H4 (cell line): Measurements from ENCODE around the gene PIP5K1B. TPM values are rescaled to one million over a fixed set of nuclear protein-coding genes. Genes with fewer than 3 reads are reported as not detected.

Experiments used
- DNase-seq: peaks from one replicate; pipeline ENCODE4 v3.0.0-alpha.2; 2015; ENCODE audit warnings: low spot score
- total RNA-seq: library from RNA; depleted of rRNA; stranded (reverse); fragments of >200 nt; shearing (Covaris generic); gene quantifications from 2 replicates; pipeline ENCODE4 v1.2.3, GENCODE V29; 2014

PIP5K1B gene
- total RNA-seq, 1 experiment from 2014 or later, result not detected

DNA sequence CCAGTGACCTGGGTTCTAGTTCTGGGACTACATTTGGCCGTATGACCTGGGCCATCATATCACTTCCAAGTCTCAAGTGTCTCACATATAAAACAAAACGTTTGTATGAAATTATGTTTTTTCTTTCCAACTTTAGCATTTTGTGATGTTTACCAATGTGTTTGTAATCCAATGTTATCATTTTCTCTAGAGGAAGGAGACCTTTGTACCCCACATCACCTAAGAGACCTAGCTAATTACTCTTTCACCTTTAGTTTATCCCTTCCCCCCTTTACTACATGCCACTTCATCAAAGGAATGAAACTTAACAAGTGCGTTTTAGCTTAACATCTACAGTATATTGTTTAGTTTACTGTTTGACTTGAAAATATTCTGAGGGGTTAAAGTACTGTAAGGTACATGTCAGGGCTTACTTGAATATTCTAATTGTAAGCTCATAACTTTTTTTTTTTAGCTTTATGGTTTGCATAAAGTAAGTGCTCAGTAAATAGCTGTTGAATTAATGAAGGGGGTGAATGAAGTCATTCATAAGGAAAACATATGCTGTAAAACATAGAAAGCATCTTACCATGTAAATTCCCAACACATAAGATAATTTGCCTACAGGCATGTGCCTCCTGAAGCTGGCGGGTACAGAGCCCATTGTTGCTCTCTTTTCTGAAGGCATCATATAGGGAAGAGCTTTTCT lies 2.9 kb downstream of the PIP5K1B start:
- DNase-seq, result no peak

DNA sequence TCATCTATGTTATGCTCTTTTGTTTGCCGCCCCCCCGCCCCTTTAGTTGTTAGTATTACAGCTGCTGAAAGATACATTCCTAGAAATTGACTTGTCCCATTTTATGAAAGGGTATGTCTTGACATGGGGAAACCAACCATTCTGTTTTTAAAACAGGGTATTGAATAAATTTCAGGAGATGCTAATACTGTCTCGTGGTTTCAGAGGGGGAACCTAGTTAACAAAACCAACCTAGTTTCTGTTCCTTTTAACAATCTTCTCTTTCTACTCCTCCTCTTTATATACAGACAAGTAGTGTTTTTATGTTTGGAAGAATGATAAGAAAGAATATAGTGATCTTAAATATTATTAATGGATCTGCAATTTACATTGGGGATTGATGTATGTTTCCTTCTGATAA lies 3.5 kb downstream of the PIP5K1B start:
- no peak for DNase-seq

DNA sequence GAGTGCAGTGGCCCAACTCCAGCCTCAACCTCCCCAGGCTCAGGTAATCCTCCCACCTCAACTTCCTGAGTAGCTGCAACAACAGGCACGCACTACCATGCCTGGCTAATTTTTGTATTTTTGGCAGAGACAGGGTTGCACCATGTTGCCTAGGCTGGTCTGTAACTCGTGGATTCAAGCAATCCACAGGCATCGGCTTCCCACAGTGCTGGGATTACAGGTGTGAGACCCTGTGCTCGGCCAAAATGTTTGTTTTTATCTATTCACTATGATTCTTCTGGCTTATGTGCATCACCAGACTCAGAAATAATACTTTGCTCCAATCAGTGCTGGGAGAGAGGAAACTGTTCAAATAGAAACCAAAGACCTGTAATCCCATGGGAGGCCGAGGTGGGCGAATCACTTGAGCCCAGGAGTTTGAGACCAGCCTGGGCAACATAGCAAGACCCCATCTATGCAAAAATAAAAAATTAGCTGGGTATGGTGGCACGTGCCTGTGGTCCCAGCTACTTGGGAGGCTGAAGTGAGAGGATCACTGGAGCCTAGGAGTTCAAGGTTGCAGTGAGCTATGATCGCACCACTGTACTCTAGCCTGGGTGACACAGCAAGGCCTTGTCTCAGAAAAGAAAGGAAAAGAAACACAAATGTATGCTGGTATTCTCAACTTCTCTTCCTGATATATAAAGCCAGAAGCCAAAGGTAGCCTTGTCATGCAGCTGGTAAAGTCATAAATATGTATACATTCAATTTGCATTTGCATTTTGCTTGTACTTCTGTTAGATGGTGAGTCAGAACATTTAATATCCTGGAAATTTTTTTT lies 4.5 kb downstream of the PIP5K1B start:
- no peak for DNase-seq

DNA sequence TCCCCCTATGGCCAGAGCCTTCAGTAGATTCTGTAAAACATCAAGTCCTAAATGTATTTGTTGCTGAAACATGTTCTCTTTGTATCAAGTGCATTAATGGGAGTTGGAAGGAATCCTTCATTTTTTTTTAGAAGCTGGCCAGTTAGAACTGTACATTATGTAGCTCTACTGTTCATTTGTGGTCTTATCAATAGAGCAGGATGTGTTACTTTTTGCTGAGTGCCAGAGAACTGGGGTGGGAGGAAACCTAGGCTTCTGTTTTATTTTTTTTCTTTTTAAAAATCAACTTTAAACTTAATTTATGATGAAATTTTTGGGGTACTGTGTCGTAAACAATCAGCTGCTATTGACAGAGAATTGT lies 5.1 kb downstream of the PIP5K1B start:
- DNase-seq, result no peak

DNA sequence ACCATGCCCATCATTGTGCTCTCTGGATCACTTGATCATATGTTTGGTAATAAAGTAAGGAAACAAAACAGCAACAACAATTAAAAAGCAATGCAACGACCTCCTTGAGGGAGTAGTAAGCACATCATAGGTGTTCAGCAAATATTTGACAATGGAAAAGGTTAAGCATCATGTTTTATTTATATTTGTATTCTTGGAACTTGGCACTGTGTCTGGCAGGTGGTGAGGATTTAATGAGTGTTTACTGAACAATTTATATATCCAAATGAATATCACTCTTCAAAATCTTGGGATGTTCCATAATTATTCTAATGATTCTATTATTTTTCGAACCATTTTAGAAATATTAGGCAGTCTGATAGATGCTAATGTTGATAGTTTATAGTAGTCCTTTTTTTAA lies 6.2 kb downstream of the PIP5K1B start:
- no peak for DNase-seq

DNA sequence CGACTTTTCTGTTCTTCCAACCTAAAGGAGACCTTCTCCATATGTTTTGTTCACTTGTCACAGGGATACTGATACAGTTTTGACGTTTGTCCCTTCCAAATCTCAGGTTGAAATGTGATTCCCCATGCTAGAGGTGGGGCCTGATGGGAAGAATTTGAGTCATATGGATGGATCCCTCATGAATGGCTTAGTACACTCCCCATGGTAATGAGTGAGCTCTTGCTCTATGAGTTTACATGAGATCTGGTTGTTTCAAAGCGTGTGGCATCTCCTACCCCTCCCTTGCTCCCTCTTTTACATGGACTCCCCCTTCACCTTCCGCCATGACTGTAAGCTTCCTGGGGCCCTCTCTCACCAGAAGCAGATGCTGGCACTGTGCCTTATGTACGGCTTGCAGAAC lies 6.9 kb downstream of the PIP5K1B start:
- no peak for DNase-seq

DNA sequence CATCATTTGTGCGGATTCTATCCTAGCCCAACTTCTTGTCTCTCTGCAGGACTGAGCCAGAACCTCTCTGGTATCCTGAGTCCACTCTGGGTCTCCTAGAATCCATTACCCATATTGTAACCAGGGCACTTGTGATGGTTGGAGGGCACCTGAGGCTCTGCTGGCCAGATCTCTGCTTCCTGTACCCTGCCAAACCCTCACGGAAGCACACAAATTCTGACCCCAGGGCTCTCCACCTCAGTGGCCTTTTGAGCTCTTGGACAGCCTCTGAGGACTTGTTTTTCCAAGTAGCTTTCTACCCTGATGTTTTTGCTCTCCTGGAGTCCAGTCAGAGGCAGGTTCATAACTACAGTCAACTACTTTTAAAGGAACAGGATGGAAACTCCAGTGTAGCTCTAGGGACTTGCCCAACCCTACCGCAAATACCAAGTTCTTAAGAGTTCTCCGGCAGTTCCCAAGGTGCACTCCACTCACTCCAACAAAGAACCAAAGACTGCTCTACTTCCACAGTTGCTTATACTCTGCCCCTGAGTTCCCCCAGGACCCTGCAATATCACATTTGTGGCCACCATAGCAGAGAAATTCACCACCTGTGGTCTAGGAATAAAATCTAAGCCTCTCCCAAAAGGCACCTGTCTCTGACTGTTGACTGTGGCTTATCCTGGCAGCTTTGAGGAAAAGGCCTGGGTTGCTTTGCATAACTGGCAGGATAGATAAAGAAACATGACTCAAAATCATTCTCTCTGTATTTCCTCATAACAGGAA lies 9.6 kb downstream of the PIP5K1B start:
- DNase-seq, result no peak

DNA sequence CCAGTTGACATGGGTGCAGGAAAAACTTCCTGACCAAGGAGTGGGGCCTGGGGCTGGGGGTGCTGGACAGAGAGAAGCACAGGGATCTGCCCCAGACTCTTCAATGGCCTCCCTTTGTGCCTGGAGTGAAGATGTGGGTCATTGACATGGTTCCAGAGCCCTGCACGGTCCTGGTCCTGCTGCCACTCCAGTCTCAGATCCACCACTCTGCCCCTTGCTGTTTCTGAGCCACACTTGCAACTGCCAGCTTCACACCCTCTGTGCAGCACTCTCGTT lies 10.1 kb downstream of the PIP5K1B start:
- DNase-seq, result no peak

DNA sequence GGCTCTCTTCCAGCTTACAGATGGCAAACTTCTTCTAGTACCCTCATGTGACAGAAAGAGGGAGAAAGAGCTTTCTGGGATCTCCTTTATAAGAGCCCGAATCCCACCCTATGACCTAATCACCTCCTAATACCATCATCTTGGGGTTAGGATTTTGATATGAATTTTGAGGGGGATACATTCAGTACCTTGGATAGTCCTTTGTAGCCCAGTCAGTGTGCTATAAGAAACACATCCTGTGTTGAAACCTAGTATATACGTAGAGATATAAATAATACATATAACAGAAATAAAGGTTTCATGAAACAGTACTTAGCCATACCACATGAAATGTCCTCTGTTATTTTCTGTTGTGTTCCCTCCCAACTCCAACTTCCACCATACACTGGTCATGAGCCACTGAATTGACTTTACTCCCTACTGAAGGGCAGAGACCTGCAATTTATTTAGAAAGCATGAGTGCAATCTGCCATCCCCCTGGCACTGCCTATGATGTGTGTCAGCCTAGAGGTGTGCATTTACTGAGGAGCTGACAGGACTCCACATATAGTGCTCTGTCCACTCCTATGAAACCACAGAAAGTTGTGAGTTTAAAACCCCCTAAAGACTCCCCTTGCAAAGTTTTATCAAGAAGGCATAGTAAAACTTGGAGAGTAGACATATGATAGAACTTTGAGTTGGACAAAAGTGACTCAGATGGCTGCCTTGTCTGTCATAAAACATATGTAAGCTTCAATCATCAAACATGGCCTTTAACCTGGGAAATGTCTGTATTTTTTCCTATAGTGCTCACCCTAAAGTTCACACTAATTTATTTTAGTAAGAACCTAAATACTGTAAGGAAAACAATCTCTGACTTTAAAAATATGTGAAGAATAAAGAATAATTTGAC lies 12.8 kb downstream of the PIP5K1B start:
- DNase-seq, result no peak

DNA sequence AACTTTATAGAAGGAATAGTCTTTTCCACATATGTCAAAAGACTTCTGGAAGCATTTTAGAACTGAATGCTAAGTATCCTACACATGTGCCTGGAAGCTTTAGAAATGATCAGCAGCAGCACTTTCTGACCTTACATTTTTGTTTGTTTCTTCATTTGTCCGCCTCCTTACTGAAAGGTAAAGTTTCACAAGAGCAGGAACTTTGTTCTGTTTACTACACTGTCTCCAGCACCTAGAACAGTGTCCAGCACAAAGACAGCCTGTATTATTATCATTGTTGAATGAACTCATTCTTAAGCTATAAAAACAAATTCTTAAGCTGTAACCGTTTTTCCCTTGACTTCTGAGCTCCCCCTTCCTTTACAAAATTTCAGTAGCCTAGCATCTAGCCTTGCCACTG lies 14.8 kb downstream of the PIP5K1B start:
- no peak for DNase-seq

DNA sequence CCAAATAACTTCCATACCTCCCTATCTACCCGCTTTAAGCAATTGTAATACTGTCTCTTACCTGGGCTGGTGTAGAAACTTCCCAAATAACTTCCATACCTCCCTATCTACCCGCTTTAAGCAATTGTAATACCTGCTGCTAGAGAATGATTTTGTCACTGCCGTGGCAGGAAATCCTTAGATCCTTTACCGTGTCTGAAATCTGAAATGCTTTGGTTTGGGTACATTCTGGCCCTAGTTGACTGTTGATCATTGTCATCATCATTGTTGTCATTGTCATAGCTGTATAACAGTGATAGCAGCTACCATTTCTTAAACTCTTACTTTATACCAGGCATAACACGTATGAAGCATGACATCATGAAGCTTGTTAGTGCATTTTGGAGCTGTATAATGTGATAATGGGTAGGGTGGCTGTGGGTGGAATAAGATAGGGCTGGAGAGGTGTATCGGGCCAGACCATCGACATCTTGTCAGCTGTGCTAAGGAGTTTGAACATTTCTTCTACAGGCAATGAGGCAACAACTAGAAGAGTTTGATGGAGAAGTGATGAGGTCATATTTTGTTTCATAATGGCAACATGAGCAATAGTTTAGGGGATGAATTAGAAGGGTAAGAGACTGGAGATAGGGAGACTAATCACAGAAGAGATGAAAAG lies 15.7 kb downstream of the PIP5K1B start:
- DNase-seq, result no peak

DNA sequence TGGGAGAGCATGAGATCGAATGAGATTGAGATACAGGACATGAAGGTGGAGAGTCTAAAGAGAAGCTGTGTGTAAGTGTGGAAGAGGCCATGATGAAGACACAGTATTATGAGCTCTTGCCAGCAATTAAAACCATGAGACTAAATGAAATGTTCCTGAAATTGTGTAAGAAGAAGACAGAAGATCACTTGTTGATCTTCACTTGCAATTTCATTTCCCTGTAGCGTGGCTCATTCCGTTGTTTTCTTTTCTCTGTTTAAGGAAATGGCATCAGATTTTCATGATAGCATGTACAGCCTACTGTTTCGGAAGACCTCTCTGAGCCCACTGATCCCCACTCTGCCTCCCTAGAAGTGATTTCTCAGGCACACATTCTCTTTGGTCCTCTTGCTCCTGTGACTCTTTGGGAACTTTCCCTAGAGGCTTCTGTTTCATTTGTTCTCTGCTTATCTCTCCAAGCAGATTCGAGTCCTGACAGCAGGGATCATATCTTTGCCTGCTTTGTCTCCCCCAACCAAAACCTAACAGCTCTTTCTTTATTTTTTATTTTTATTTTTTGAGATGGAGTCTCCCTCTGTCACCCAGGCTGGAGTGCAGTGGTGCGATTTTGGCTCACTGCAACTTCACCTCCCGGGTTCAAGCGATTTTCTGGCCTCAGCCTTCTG lies 16.8 kb downstream of the PIP5K1B start:
- DNase-seq, result no peak

DNA sequence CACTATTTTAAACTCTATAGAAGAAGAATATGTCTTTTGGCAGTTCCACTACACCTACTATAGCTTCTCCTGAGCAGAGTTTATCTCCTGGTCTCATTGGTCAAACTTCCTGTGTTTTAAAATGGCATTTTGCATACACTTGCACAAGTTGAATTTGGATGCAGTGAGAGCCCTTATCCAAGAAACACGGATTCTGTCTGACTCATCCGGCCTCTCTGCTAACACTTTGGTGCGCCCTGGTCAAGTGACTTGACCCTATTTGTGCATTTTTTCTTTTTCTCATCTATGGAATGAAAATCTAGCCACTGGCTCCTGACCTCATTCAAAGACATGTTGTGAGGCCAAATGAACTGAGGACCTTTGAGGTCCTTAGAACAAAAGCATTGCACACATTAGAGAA lies 20.0 kb downstream of the PIP5K1B start:
- no peak for DNase-seq

DNA sequence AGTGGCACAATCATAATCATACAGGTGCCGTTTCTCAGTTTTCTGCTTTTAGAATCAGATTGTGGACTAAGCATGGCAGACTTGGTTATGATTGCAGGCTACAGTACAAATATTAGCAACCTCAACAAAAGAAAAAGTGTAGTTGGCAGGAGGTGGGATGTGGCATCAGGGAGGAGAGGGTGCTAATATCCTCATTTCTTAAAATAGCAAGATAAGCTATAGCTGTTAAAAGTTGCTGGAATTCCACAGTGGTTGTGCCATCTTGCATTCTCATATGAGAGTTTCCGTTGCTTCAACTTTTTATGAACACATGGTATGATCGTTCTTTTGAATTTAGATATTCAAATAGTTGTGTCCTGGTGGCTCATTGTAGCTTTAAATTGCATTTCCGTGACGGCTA lies 21.4 kb downstream of the PIP5K1B start:
- DNase-seq, result no peak

DNA sequence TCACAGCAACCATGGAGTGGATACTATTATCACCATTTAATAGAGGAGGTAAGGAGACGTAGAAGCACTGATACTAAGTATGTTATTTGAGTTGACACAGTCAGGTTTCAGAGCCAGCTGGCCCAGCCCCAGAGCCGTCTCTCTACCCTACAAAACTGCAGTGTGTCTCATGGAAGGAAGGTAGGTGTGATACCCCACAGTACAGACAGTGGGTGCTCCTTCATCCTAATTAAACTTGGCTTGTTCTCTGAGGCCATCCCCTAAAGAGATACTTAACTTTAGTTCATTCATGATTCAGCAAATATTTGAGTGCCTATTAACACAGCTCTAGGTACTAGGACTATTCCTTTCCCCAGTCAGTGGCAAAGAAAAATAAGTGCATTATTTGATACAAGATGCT lies 22.6 kb downstream of the PIP5K1B start:
- no peak for DNase-seq

DNA sequence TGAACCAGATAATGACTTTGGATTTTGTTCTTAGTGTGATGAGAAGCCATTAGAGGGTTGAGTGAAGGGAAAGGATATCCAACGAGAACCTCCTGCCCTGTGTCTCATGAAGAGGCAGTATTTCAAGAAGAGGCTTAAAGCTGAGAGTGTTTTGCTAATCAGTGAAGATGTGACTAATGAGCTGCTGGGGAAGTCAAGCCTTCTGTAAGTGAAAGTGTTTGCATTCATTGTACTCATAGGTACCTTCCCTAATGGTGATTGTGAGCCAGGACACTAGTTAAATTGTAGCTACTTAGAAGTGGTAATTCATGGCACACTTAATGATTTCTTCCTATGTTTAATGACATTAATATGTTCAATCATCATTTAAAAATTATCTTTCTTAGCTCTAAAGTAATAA lies 23.7 kb downstream of the PIP5K1B start:
- no peak for DNase-seq

DNA sequence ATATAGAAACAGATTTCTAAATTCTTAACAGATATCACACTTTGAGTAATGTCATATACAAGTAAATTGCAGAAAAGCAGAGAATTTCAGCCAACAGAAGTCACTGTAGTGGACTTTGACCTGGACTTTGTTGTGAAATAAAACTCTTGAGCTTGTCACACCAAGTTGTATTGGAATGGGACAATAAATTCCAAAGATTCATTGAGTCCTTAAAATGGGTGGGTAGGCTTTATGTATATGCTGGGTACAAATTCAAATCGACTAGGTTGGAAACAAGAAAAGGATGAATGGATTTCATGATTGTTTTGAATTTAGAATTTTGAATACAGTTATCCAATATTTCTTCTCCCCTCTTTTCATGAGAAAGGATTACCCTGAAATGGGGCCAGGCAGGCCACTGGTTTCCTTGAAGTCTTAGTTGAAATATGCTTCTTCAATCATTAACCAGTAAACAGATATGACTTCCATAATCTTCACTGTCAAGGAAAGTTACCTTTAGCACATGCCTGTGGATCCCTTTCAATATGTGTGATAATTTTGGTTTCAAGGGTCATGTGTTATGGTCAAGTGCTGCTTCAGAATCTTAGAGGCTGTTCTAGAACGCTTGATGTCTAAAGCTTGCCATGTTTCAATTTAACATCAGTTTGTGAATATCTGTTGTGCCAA lies 25.7 kb downstream of the PIP5K1B start:
- no peak for DNase-seq

DNA sequence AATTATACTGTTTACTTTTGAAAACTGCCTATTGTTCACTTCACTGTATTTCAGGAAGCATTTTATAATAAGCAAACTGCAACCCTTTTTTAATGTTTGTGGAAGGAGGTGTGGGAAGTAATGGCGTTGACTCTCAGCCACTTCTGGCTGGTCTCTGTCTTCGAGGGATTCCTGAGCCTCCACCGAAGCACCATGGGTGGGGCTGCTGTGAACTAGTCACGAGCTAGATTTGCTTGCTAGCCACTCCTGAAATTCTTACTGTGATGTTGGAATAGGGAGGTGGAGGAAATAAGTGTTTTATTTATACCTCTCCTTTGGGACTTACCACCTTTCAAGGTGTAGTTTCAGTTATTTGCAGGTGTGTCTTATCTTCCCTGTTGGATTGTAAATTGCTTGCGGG lies 26.8 kb downstream of the PIP5K1B start:
- DNase-seq, result no peak

DNA sequence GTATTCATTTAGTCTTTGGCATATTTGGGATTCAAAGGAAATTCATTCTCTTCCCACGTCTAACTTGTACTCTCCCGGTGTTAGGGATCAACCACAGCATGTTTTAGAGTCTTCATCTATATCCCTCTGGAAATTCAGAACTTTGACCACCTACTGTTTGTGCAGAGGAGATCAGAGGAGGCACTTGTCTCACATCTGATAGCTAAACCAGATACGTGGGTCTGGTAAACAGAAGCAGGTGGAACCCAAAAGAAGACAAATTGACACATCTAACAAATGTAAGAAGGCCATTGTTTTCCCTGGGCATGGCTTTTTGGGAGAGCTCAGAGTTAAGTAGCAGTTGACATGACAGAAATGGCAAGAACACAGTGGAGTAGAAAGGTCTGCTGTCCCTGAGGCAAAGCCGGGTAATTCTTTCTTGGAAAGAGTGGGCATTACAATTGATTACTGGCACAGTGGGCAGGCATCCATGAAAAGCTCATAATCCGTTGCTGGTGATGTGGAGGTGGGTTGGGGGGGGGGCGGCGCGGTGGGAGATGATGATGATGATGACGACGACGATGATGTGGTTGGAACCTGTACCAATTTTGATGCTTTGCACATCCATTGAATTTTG lies 27.5 kb downstream of the PIP5K1B start:
- DNase-seq, result no peak

DNA sequence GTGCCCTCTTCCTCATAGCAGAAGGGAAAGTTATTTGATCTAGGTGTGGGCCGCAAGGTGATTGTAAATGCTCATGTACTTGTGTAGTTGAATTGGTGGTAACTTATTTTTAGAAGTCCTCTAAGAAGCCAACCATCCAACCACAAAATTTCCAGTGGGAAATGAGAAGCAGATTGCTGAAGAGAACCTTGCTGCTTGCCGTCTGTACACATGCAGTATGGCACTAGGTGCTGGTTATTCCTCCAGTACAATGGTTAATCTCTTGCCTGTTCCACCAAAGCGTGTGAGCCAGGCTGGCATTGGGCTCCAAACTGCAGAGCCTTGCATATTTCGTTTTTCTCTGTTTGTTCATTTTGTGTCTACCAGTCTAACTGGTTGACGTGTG lies 28.0 kb downstream of the PIP5K1B start:
- no peak for DNase-seq
